NCI-H1436 treated with DMSO at 0.1 percent for 48 hours (cell line): ENCODE measurements around the gene DCLK1.

ENCODE experiments used
- DNase-seq: peaks from one replicate; lab custom pipeline; 2025; lab: John Stamatoyannopoulos, UW

DCLK1 gene

GRCh38 chr13:35945368-35945767 is 185.8 kb downstream of the DCLK1 start:
- DNase-seq, result no peak

GRCh38 chr13:35941374-35941773 is 189.8 kb downstream of the DCLK1 start:
- DNase-seq, result no peak

GRCh38 chr13:35940734-35941133 is 190.4 kb downstream of the DCLK1 start:
- no peak for DNase-seq

- DNase-seq, result no peak
These were observed 194.8 kb downstream of the DCLK1 start for GRCh38 chr13:35936246-35936978.

- DNase-seq, result no peak
These were observed 200.2 kb downstream of the DCLK1 start for GRCh38 chr13:35930665-35931631.

- no peak for DNase-seq
These were observed 203.6 kb downstream of the DCLK1 start for GRCh38 chr13:35927567-35928021.

GRCh38 chr13:35926859-35927530 is 204.2 kb downstream of the DCLK1 start:
- no peak for DNase-seq

GRCh38 chr13:35925669-35926068 is 205.5 kb downstream of the DCLK1 start:
- DNase-seq, result no peak

GRCh38 chr13:35923347-35923746 is 207.8 kb downstream of the DCLK1 start:
- DNase-seq, result no peak

GRCh38 chr13:35920816-35921215 is 210.4 kb downstream of the DCLK1 start:
- no peak for DNase-seq

- no peak for DNase-seq
These were observed 213.1 kb downstream of the DCLK1 start for GRCh38 chr13:35917942-35918645.

GRCh38 chr13:35917252-35917941 is 213.8 kb downstream of the DCLK1 start:
- no peak for DNase-seq

- no peak for DNase-seq
These were observed 215.0 kb downstream of the DCLK1 start for GRCh38 chr13:35916146-35916545.

- no peak for DNase-seq
These were observed 216.5 kb downstream of the DCLK1 start for GRCh38 chr13:35914662-35915061.

- no peak for DNase-seq
These were observed 218.3 kb downstream of the DCLK1 start for GRCh38 chr13:35912841-35913240.

- no peak for DNase-seq
These were observed 221.2 kb downstream of the DCLK1 start for GRCh38 chr13:35909837-35910540.

- no peak for DNase-seq
These were observed 222.1 kb downstream of the DCLK1 start for GRCh38 chr13:35909091-35909490.

- DNase-seq, result no peak
These were observed 223.0 kb downstream of the DCLK1 start for GRCh38 chr13:35908226-35908625.

- DNase-seq, result no peak
These were observed 224.5 kb downstream of the DCLK1 start for GRCh38 chr13:35906636-35907035.

- DNase-seq, result no peak
These were observed 228.1 kb downstream of the DCLK1 start for GRCh38 chr13:35903075-35903474.

GRCh38 chr13:35898041-35898440 is 233.1 kb downstream of the DCLK1 start:
- DNase-seq, result no peak
